GM12872 (cell line): Measurements from ENCODE around the gene ZNF605.

ENCODE experiments used
- CTCF ChIP-seq: IDR thresholded peaks from 3 replicates; pipeline ENCODE4 v1.5.1; 2011; ENCODE audit warnings: low read depth, mild to moderate bottlenecking, low read length, moderate library complexity; ENCODE audit not compliant: insufficient read depth

ZNF605 gene

DNA sequence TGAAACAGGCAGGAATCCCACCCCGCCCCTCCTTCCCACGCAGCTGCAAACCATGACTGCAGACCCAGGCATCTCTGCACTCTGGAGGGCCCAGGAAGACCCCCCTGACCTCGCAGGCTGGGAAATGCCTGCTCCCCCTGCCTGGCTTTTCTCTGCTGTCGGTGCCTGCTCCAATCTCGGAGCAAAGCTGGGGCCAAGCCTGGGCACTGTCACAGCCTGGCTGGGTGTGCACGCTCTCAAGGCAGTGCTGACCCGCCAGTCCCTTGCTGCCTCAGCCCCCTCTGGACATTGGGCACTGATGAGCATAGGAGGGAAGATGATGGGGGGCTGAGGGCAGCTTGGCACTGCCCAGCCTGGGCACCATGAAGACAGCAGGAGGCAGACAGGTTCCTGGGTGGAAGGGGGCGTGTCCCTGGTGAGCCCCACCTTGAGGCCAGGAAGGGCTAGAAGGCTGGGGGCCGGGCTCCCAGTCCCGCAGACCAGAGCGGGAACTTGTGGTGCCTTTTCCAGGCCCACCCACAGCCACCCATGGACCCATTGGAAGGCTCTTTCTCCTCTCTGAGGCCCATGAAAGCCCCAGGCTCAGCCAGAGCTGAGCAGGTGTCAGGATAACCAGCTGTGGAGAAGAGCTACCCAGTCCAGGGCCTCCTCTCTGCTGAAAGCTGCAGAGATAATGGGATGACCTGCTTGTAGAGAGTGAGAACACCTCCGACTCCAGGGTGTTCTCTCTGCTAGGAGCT, 10.7 kb upstream of the ZNF605 start:
- TF ChIP-seq CTCF = no peak

- no peak for TF ChIP-seq CTCF
These were observed 9.7 kb upstream of the ZNF605 start for GRCh38 chr12:132965796-132966195.

DNA sequence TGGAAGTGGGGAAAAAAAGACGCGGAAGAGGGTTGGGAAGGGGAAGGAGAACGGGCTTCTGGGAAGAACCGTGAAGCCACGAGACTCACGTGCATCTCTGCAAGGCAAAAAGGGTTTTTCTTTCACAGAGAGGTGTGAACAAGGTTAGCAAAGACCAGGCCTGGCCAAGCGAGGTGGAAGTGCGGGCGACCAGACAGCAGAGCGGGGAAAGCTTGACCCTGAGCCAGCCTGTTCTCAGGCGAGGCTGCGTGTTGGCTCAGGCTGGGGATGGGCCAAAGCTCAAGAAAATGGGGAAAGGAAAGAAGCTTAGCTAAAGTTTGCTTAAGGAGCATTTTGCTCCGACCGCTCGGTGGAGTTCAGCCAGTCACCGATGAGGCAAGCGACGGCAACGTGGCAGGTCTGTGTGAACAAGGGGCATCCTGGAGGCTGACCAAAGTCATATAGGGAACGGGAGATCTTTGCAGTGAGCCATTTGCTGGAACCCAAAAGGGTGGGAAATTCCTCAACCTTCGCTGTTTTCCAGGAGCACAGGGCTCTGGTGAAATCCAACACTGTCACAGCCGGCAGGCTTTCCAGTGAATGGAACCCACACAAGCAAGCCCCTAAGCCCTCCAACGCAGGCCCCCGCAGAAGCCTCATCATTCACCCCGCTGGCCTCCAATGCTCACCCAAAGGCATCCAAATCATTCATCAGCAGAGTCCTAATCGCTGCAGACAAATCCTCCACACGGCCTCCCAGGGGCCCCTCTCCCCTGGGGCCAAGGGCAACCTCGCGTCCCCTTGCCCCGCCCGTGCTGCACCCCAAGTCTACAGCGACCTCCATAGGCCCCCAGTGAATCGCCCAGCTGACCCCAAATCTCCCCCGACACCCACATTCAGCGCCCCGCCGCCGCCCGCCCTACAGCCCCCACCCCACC, 754 bp downstream of the ZNF605 start:
- peak; percentile 28; the same call in 1 of the 3 replicates for TF ChIP-seq CTCF

- TF ChIP-seq CTCF = no peak
These were observed 1.5 kb downstream of the ZNF605 start for GRCh38 chr12:132954471-132955048.

- TF ChIP-seq CTCF = no peak
These were observed 2.3 kb downstream of the ZNF605 start for GRCh38 chr12:132953771-132954170.

- TF ChIP-seq CTCF = no peak
These were observed 3.0 kb downstream of the ZNF605 start for GRCh38 chr12:132953163-132953425.

GRCh38 chr12:132952371-132953162, 3.5 kb downstream of the ZNF605 start:
- TF ChIP-seq CTCF = no peak
